ENCODE measurements around the gene TRABD2B. TPM values are rescaled to one million over a fixed set of nuclear protein-coding genes. Genes with fewer than 3 reads are reported as not detected.
"Not testable (repeated sequence)": the region's sequence is repeated elsewhere in the genome, so short reads cannot be mapped to it uniquely, and the experiment has no call there.

The TRABD2B gene
- polyA plus RNA-seq, 2 donors = 0.24 to 0.34 TPM

GRCh38 chr1:47963568-47964358 lies 33.4 kb downstream of the TRABD2B start:
- Histone ChIP-seq H3K9me3 (ENCODE audit: control insufficient read depth in 2 of 2, insufficient read depth in 1 of 2, low read depth in 1 of 2, low read length in 1 of 2) (peaks cover 0 to 3% of the 10 kb centered on the region in 2 donors), H3K36me3 (ENCODE audit: control insufficient read depth in 2 of 2, insufficient read depth in 2 of 2, low read length in 1 of 2) (no peaks in the 10 kb centered on the region), H3K4me3 (ENCODE audit: low read depth in 1 of 2, low read length in 2 of 2) (no peak overlapping the region), H3K4me1 (ENCODE audit: control insufficient read depth in 2 of 2, insufficient read depth in 2 of 2, low read length in 1 of 2) (no peaks in the 10 kb centered on the region), H3K27ac (ENCODE audit: low read depth in 2 of 2, low read length in 1 of 2) (no peak overlapping the region), H3K27me3 (ENCODE audit: control insufficient read depth in 1 of 2, insufficient read depth in 2 of 2, low read length in 2 of 2) (no peaks in the 10 kb centered on the region)
- WGBS, 2 donors = 39 to 48% methylated on average over 13 of the region's 13 CpGs

DNA sequence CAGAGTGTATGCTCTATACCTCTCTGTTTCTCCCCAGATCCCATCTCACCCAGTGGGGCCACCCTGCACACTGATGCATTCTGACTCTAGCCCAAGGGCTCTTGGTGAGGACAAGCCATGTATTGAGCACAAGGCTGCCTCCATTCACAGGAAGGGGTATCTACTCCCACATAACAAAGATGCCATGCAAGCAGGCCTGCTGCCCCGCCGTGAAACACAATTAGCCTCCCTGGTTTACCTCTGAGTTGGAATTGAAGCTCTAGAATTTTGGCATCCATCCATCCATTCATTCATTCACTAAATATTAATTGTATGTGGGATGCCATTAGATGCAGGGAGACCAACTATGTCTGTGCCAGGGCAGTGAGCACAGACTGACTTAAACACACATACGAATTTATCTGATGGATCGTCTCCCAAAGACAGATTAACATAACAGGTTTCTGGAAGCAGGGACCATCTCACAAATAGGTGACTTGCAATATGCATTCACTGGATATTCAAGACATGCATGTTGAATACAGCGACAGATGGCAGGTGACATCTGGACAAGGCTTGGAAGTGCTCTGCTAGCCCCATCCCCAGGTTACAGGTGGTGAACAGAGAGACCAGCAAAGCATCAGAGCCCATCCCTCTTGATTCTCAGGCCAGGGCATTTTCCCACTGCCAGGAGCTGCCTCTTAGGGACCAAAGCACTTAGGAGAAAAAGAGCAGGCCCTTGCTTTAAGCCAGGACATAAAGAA lies 34.3 kb downstream of the TRABD2B start:
- WGBS, 2 donors = 77 to 94% methylated on average over 5 of the region's 5 CpGs
- peaks cover 0 to 3% of the 10 kb centered on the region in 2 donors for H3K9me3 ChIP-seq (ENCODE audit: control insufficient read depth in 2 of 2, insufficient read depth in 1 of 2, low read depth in 1 of 2, low read length in 1 of 2)
- no peak overlapping the region for H3K27ac ChIP-seq (ENCODE audit: low read depth in 2 of 2, low read length in 1 of 2)
- no peak overlapping the region for H3K4me3 ChIP-seq (ENCODE audit: low read depth in 1 of 2, low read length in 2 of 2)
- H3K27me3 ChIP-seq (ENCODE audit: control insufficient read depth in 1 of 2, insufficient read depth in 2 of 2, low read length in 2 of 2) = no peaks in the 10 kb centered on the region
- no peaks in the 10 kb centered on the region for H3K4me1 ChIP-seq (ENCODE audit: control insufficient read depth in 2 of 2, insufficient read depth in 2 of 2, low read length in 1 of 2)
- no peaks in the 10 kb centered on the region for H3K36me3 ChIP-seq (ENCODE audit: control insufficient read depth in 2 of 2, insufficient read depth in 2 of 2, low read length in 1 of 2)

DNA sequence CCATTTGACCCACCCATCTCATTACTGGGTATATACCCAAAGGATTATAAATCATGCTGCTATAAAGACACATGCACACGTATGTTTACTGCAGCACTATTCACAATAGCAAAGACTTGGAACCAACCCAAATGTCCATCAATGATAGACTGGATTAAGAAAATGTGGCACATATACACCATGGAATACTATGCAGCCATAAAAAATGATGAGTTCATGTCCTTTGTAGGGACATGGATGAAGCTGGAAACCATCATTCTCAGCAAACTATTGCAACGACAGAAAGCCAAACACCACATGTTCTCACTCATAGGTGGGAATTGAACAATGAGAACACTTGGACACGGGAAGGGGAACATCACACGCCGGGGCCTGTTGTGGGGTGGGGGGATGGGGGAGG lies 35.4 kb downstream of the TRABD2B start:
- not testable (repeated sequence) for H3K4me1 ChIP-seq (ENCODE audit: control insufficient read depth in 2 of 2, insufficient read depth in 2 of 2, low read length in 1 of 2); H3K36me3 ChIP-seq (ENCODE audit: control insufficient read depth in 2 of 2, insufficient read depth in 2 of 2, low read length in 1 of 2); H3K4me3 ChIP-seq (ENCODE audit: low read depth in 1 of 2, low read length in 2 of 2); H3K9me3 ChIP-seq (ENCODE audit: control insufficient read depth in 2 of 2, insufficient read depth in 1 of 2, low read depth in 1 of 2, low read length in 1 of 2); H3K27ac ChIP-seq (ENCODE audit: low read depth in 2 of 2, low read length in 1 of 2); H3K27me3 ChIP-seq (ENCODE audit: control insufficient read depth in 1 of 2, insufficient read depth in 2 of 2, low read length in 2 of 2)
- 93 to 94% methylated on average over 4 to 5 of the region's 5 CpGs for WGBS, 2 donors

GRCh38 chr1:47956491-47956890 lies 40.7 kb downstream of the TRABD2B start:
- H3K36me3 ChIP-seq (ENCODE audit: control insufficient read depth in 2 of 2, insufficient read depth in 2 of 2, low read length in 1 of 2); H3K9me3 ChIP-seq (ENCODE audit: control insufficient read depth in 2 of 2, insufficient read depth in 1 of 2, low read depth in 1 of 2, low read length in 1 of 2); H3K4me1 ChIP-seq (ENCODE audit: control insufficient read depth in 2 of 2, insufficient read depth in 2 of 2, low read length in 1 of 2); H3K4me3 ChIP-seq (ENCODE audit: low read depth in 1 of 2, low read length in 2 of 2); H3K27me3 ChIP-seq (ENCODE audit: control insufficient read depth in 1 of 2, insufficient read depth in 2 of 2, low read length in 2 of 2); H3K27ac ChIP-seq (ENCODE audit: low read depth in 2 of 2, low read length in 1 of 2): not testable (repeated sequence)
- 94 to 99% methylated on average over 5 to 6 of the region's 6 CpGs for WGBS, 2 donors

DNA sequence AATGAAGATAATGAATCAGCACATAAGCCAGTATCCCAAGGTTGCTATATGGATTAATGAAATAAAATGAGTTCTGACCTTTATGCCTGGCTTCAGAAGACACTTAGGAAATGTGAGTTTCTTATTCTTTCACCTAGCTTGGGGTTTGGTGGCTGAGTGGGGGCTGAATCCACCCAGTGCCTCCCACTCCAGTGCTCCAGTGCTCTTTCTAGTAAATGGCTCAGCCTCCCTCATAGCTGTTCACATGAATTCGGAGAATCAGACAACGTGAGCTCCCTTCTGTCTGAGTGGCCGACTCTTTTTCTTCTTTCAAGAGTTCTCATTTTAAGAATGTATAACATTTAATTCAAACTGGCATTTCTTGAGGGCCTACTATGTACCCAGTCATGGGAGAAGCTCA lies 43.5 kb downstream of the TRABD2B start:
- Histone ChIP-seq H3K9me3 (ENCODE audit: control insufficient read depth in 2 of 2, insufficient read depth in 1 of 2, low read depth in 1 of 2, low read length in 1 of 2) (no peaks in the 10 kb centered on the region), H3K27ac (ENCODE audit: low read depth in 2 of 2, low read length in 1 of 2) (no peak overlapping the region), H3K27me3 (ENCODE audit: control insufficient read depth in 1 of 2, insufficient read depth in 2 of 2, low read length in 2 of 2) (no peaks in the 10 kb centered on the region), H3K4me3 (ENCODE audit: low read depth in 1 of 2, low read length in 2 of 2) (no peak overlapping the region), H3K4me1 (ENCODE audit: control insufficient read depth in 2 of 2, insufficient read depth in 2 of 2, low read length in 1 of 2) (no peaks in the 10 kb centered on the region), H3K36me3 (ENCODE audit: control insufficient read depth in 2 of 2, insufficient read depth in 2 of 2, low read length in 1 of 2) (no peaks in the 10 kb centered on the region)
- whole genome bisulfite sequencing, 2 donors = 93 to 96% methylated on average over 3 of the region's 3 CpGs

GRCh38 chr1:47951545-47952235 lies 45.5 kb downstream of the TRABD2B start:
- no peaks in the 10 kb centered on the region for H3K4me1 ChIP-seq (ENCODE audit: control insufficient read depth in 2 of 2, insufficient read depth in 2 of 2, low read length in 1 of 2)

DNA sequence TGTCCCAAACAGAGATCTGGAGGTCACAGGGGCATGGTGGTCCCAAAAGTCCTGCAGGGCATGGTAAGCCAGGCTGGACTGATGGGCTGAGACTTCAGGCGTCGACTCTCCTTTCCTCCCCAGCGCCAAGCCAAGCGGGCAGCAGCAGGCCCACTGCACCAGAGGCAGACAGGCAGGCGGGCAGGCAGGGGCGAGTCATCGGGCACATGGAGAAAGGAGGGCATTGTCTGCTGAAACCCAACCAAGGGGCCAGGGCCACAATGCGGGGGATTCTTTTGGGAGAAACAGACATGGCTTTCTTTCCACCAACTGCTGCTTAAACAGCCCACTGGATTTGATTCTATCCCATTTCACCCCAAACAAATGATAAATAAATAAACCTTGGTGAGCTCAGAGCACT lies 46.2 kb downstream of the TRABD2B start:
- Histone ChIP-seq H3K4me3 (ENCODE audit: low read depth in 1 of 2, low read length in 2 of 2) (no peak overlapping the region), H3K4me1 (ENCODE audit: control insufficient read depth in 2 of 2, insufficient read depth in 2 of 2, low read length in 1 of 2) (no peaks in the 10 kb centered on the region), H3K9me3 (ENCODE audit: control insufficient read depth in 2 of 2, insufficient read depth in 1 of 2, low read depth in 1 of 2, low read length in 1 of 2) (no peaks in the 10 kb centered on the region), H3K36me3 (ENCODE audit: control insufficient read depth in 2 of 2, insufficient read depth in 2 of 2, low read length in 1 of 2) (no peaks in the 10 kb centered on the region), H3K27me3 (ENCODE audit: control insufficient read depth in 1 of 2, insufficient read depth in 2 of 2, low read length in 2 of 2) (no peaks in the 10 kb centered on the region), H3K27ac (ENCODE audit: low read depth in 2 of 2, low read length in 1 of 2) (no peak overlapping the region)
- 78 to 85% methylated on average over 8 of the region's 8 CpGs for WGBS, 2 donors

More at GRCh38 chr1:47951545-47952235, 45.5 kb downstream of the TRABD2B start:
- WGBS, 2 donors = 76 to 87% methylated on average over 6 of the region's 6 CpGs
- Histone ChIP-seq H3K9me3 (ENCODE audit: control insufficient read depth in 2 of 2, insufficient read depth in 1 of 2, low read depth in 1 of 2, low read length in 1 of 2) (no peaks in the 10 kb centered on the region), H3K4me3 (ENCODE audit: low read depth in 1 of 2, low read length in 2 of 2) (no peak overlapping the region), H3K27ac (ENCODE audit: low read depth in 2 of 2, low read length in 1 of 2) (no peak overlapping the region), H3K27me3 (ENCODE audit: control insufficient read depth in 1 of 2, insufficient read depth in 2 of 2, low read length in 2 of 2) (no peaks in the 10 kb centered on the region), H3K36me3 (ENCODE audit: control insufficient read depth in 2 of 2, insufficient read depth in 2 of 2, low read length in 1 of 2) (no peaks in the 10 kb centered on the region)

- 74 to 76% methylated on average over 3 of the region's 3 CpGs for WGBS, 2 donors
- Histone ChIP-seq H3K27ac (ENCODE audit: low read depth in 2 of 2, low read length in 1 of 2) (no peak overlapping the region), H3K9me3 (ENCODE audit: control insufficient read depth in 2 of 2, insufficient read depth in 1 of 2, low read depth in 1 of 2, low read length in 1 of 2) (no peaks in the 10 kb centered on the region), H3K4me1 (ENCODE audit: control insufficient read depth in 2 of 2, insufficient read depth in 2 of 2, low read length in 1 of 2) (no peaks in the 10 kb centered on the region), H3K4me3 (ENCODE audit: low read depth in 1 of 2, low read length in 2 of 2) (no peak overlapping the region), H3K36me3 (ENCODE audit: control insufficient read depth in 2 of 2, insufficient read depth in 2 of 2, low read length in 1 of 2) (no peaks in the 10 kb centered on the region), H3K27me3 (ENCODE audit: control insufficient read depth in 1 of 2, insufficient read depth in 2 of 2, low read length in 2 of 2) (no peaks in the 10 kb centered on the region)
Observed at GRCh38 chr1:47950471-47950870, 46.7 kb downstream of the TRABD2B start.

GRCh38 chr1:47948126-47948525 lies 49.1 kb downstream of the TRABD2B start:
- H3K27ac ChIP-seq (ENCODE audit: low read depth in 2 of 2, low read length in 1 of 2) = no peak overlapping the region
- H3K9me3 ChIP-seq (ENCODE audit: control insufficient read depth in 2 of 2, insufficient read depth in 1 of 2, low read depth in 1 of 2, low read length in 1 of 2) = no peaks in the 10 kb centered on the region
- no peak overlapping the region for H3K4me3 ChIP-seq (ENCODE audit: low read depth in 1 of 2, low read length in 2 of 2)
- H3K4me1 ChIP-seq (ENCODE audit: control insufficient read depth in 2 of 2, insufficient read depth in 2 of 2, low read length in 1 of 2) = no peaks in the 10 kb centered on the region
- H3K36me3 ChIP-seq (ENCODE audit: control insufficient read depth in 2 of 2, insufficient read depth in 2 of 2, low read length in 1 of 2) = no peaks in the 10 kb centered on the region
- H3K27me3 ChIP-seq (ENCODE audit: control insufficient read depth in 1 of 2, insufficient read depth in 2 of 2, low read length in 2 of 2) = no peaks in the 10 kb centered on the region
- 74 to 85% methylated on average over 5 of the region's 5 CpGs for WGBS, 2 donors
